ENCODE data around the gene SS18L1. TPM values are rescaled to one million over a fixed set of nuclear protein-coding genes. Genes with fewer than 3 reads are reported as not detected.
A peak's percentile ranks its signal among the peaks of the same experiment; 100 is the strongest.

SS18L1 gene
- polyA plus RNA-seq, 1 of the 3 experiments (the other 2 are of a cell fraction) = 10.7 TPM

DNA sequence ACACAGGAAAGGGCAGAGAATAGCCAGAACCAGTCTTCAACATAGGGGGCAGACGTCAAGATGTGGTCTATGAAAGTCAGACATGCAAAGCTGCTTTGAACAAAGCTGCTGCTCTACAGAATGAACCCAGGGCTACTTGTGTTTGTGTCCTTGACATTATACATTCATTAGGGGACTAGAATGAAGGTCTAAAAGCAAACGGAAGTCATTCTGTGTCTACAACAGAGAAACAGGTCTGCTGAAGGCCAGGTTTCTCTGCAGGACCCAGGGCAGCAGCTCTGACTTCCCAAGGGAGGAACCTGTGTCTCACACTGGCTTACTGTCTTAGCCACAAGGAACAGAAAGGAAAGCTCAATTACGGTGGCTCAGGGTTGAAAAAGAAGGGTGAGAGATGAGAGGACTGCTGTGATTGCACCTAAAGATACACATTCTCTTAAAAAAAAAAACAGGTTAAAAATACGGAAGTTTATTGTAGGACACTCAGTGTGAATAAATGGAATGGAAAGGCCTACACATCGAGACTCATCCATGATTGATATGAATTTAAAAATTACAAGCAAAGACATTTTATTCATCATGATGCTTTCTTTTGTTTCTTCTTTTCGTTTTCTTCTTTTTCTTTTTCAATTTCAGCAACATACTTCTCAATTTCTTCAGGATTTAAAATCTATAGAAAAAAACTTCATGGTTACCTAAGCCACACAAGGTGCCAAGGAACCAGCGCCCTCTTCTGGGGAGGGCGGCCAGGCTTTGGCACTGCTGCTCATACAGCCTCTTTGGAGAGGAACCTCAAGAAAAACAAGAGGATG, 7.1 kb upstream of the SS18L1 start:
- Histone ChIP-seq H3K79me2 (ENCODE audit: insufficient read depth) (peaks cover 43% of the 10 kb centered on the region), H3K4me2 (no peak overlapping the region), H3K27ac (ENCODE audit: low read depth in 2 of 2, low read length in 1 of 2) (peak overlapping the region in 1 of 2 experiments; percentile 3; a peak in 1 of 4 replicates), H3K9me3 (no peaks in the 10 kb centered on the region), H3K4me1 (ENCODE audit: control insufficient read depth in 1 of 2, insufficient read depth in 2 of 2, low read depth in 1 of 2, low read length in 1 of 2) (peaks cover 5 to 9% of the 10 kb centered on the region in 2 experiments; a peak in 3 of 4 replicates), H2AFZ (ENCODE audit: low read depth) (no peak overlapping the region), H4K20me1 (ENCODE audit: insufficient read depth) (peaks cover 73% of the 10 kb centered on the region), H3K4me3 (ENCODE audit: low read depth in 2 of 2, low read length in 1 of 2) (no peak overlapping the region; a peak in 1 of 4 replicates), H3K9me2 (no peaks in the 10 kb centered on the region), H3K27me3 (ENCODE audit: insufficient read depth) (no peaks in the 10 kb centered on the region), H3K36me3 (replicated peaks in 1 of 2; ENCODE audit: control insufficient read depth in 1 of 2, insufficient read depth in 2 of 2, low read length in 1 of 2) (peaks cover 57 to 84% of the 10 kb centered on the region in 2 experiments), H3F3A (replicated peaks; ENCODE audit: insufficient read depth) (peaks cover 37% of the 10 kb centered on the region), H3K9ac (no peak overlapping the region)
- TF ChIP-seq POLR2AphosphoS5 (IDR thresholded peaks at IDR 0.05; ENCODE audit: low read depth, low read length) = no peak
- TF ChIP-seq, protein P1, sequence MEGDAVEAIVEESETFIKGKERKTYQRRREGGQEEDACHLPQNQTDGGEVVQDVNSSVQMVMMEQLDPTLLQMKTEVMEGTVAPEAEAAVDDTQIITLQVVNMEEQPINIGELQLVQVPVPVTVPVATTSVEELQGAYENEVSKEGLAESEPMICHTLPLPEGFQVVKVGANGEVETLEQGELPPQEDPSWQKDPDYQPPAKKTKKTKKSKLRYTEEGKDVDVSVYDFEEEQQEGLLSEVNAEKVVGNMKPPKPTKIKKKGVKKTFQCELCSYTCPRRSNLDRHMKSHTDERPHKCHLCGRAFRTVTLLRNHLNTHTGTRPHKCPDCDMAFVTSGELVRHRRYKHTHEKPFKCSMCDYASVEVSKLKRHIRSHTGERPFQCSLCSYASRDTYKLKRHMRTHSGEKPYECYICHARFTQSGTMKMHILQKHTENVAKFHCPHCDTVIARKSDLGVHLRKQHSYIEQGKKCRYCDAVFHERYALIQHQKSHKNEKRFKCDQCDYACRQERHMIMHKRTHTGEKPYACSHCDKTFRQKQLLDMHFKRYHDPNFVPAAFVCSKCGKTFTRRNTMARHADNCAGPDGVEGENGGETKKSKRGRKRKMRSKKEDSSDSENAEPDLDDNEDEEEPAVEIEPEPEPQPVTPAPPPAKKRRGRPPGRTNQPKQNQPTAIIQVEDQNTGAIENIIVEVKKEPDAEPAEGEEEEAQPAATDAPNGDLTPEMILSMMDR (IDR thresholded peaks at IDR 0.05) = peak; percentile 96
- TF ChIP-seq MEF2A (IDR thresholded peaks at IDR 0.05; ENCODE audit: borderline replicate concordance, low read depth) = no peak
- peak; percentile 74 for TF ChIP-seq SMC3 (IDR thresholded peaks at IDR 0.05; ENCODE audit: low read depth, low read length)
- 0 out of 2 replicates have a peak, but pooled peaks have one; percentile 32 for TF ChIP-seq NFIC (IDR thresholded peaks at IDR 0.05; ENCODE audit: borderline replicate concordance)
- peak; percentile 73 for TF ChIP-seq RAD21 (IDR thresholded peaks at IDR 0.05; ENCODE audit: low read length)
- no peak for TF ChIP-seq RXRA (IDR thresholded peaks at IDR 0.05; ENCODE audit: borderline replicate concordance, low read depth)
- CTCF ChIA-PET = interaction anchor here (0.6 to 11.1 kb wide), 20 partner anchors 8 to 266 kb away, joined by 3 to 130 read pairs (median 4); no protein-coding TSS in a partner anchor
- DNase-seq = peak; percentile 78
- POLR2A ChIA-PET = interaction anchor here (1.4 to 1.5 kb wide), 2 partner anchors 15 to 126 kb away, joined by 5 to 6 read pairs; no protein-coding TSS in a partner anchor
- WGBS (ENCODE audit: low lambda C conversion rate) = 61% methylated on average over 8 of the region's 8 CpGs

DNA sequence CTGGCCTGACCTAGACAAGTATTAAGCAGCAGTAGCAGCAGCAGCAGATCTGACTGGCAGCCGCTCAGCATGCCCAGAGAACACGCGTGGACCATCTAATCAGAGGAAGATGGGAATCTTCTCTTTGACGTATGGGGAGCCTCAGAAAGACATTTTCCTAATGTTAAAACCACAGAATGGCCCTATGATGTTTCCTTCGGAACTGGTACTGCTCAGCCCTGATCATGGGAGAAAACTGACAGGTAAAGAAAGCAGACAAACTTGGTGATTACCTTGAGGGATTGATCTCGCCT, 6.5 kb upstream of the SS18L1 start:
- H3K27ac ChIP-seq (ENCODE audit: low read depth in 2 of 2, low read length in 1 of 2) = no peak overlapping the region; a peak in 1 of 4 replicates
- peaks cover 46% of the 10 kb centered on the region for H3K79me2 ChIP-seq (ENCODE audit: insufficient read depth)
- 86% methylated on average over 6 of the region's 6 CpGs for WGBS (ENCODE audit: low lambda C conversion rate)
- H4K20me1 ChIP-seq (ENCODE audit: insufficient read depth) = peaks cover 79% of the 10 kb centered on the region
- no peak overlapping the region for H3K4me2 ChIP-seq
- no peak for DNase-seq
- no peaks in the 10 kb centered on the region for H3K27me3 ChIP-seq (ENCODE audit: insufficient read depth)
- peaks cover 5 to 14% of the 10 kb centered on the region in 2 experiments; a peak in 3 of 4 replicates for H3K4me1 ChIP-seq (ENCODE audit: control insufficient read depth in 1 of 2, insufficient read depth in 2 of 2, low read depth in 1 of 2, low read length in 1 of 2)
- peaks cover 57 to 79% of the 10 kb centered on the region in 2 experiments for H3K36me3 ChIP-seq (replicated peaks in 1 of 2; ENCODE audit: control insufficient read depth in 1 of 2, insufficient read depth in 2 of 2, low read length in 1 of 2)
- no peak overlapping the region for H3K9ac ChIP-seq
- H3K9me3 ChIP-seq = no peaks in the 10 kb centered on the region
- no peaks in the 10 kb centered on the region for H3K9me2 ChIP-seq
- CTCF ChIA-PET = interaction anchor here (0.7 to 11.1 kb wide), 9 partner anchors 10 to 127 kb away, joined by 3 to 130 read pairs (median 8); no protein-coding TSS in a partner anchor
- H3K4me3 ChIP-seq (ENCODE audit: low read depth in 2 of 2, low read length in 1 of 2) = no peak overlapping the region; a peak in 1 of 4 replicates
- TF ChIP-seq FOXJ3 (CRISPR knock-in tag; IDR thresholded peaks at IDR 0.05) = no peak
- no peak for TF ChIP-seq FOSL2 (IDR thresholded peaks at IDR 0.05; ENCODE audit: borderline replicate concordance, low read depth)
- no peak for TF ChIP-seq ELF1 (IDR thresholded peaks at IDR 0.05)
- no peak for TF ChIP-seq JUND (IDR thresholded peaks at IDR 0.05)
- TF ChIP-seq REST (IDR thresholded peaks at IDR 0.05; ENCODE audit: low read depth, low read length) = no peak
- TF ChIP-seq NRF1 (IDR thresholded peaks at IDR 0.05; ENCODE audit: low read depth, low read length) = no peak
- no peak for TF ChIP-seq RFX5 (IDR thresholded peaks at IDR 0.05; ENCODE audit: low read length)
- no peak for TF ChIP-seq EZH2phosphoT487 (IDR thresholded peaks at IDR 0.05; ENCODE audit: borderline replicate concordance, low read depth)
- TF ChIP-seq EP300 (IDR thresholded peaks at IDR 0.05; ENCODE audit: borderline replicate concordance in 1 of 2, low read depth in 1 of 2, low read length in 1 of 2) = no peak
- TF ChIP-seq GABPA (IDR thresholded peaks at IDR 0.05; ENCODE audit: low read depth) = no peak
- no peak for TF ChIP-seq TCF12 (IDR thresholded peaks at IDR 0.05)
- POLR2A ChIA-PET = interaction anchor here (1.4 to 1.5 kb wide), 2 partner anchors 15 to 126 kb away, joined by 5 to 6 read pairs; no protein-coding TSS in a partner anchor
- H3F3A ChIP-seq (replicated peaks; ENCODE audit: insufficient read depth) = peaks cover 37% of the 10 kb centered on the region
- no peak overlapping the region for H2AFZ ChIP-seq (ENCODE audit: low read depth)

All from SK-N-SH (cell line).